BLaER1 (cell line): Measurements from ENCODE around the gene SERTAD1.

Experiments
- H3K27ac ChIP-seq: shearing (Covaris generic); formaldehyde crosslinking; 2 replicates; pipeline ENCODE4 v1.8.1; 2022
- H3K27me3 ChIP-seq: shearing (Covaris generic); formaldehyde crosslinking; 2 replicates; pipeline ENCODE4 v1.8.1; 2022
- H3K36me3 ChIP-seq: shearing (Covaris generic); formaldehyde crosslinking; 2 replicates; pipeline ENCODE4 v1.8.1; 2022
- H3K4me1 ChIP-seq: shearing (Covaris generic); formaldehyde crosslinking; 2 replicates; pipeline ENCODE4 v1.8.1; 2022
- H3K4me2 ChIP-seq: shearing (Covaris generic); formaldehyde crosslinking; 2 replicates; pipeline ENCODE4 v1.8.1; 2022
- H3K4me3 ChIP-seq: shearing (Covaris generic); formaldehyde crosslinking; 2 replicates; pipeline ENCODE4 v1.8.1; 2022
- H3K9ac ChIP-seq: shearing (Covaris generic); formaldehyde crosslinking; 2 replicates; pipeline ENCODE4 v1.8.1; 2022
- H3K9me3 ChIP-seq: shearing (Covaris generic); formaldehyde crosslinking; 2 replicates; pipeline ENCODE4 v1.8.1; 2022
- H4K20me1 ChIP-seq: shearing (Covaris generic); formaldehyde crosslinking; 2 replicates; pipeline ENCODE4 v1.8.1; 2022
- Cebpa-rat ChIP-seq: shearing (Covaris generic); IDR thresholded peaks from 2 replicates; pipeline ENCODE4 v1.8.1; 2022

Gene SERTAD1

DNA sequence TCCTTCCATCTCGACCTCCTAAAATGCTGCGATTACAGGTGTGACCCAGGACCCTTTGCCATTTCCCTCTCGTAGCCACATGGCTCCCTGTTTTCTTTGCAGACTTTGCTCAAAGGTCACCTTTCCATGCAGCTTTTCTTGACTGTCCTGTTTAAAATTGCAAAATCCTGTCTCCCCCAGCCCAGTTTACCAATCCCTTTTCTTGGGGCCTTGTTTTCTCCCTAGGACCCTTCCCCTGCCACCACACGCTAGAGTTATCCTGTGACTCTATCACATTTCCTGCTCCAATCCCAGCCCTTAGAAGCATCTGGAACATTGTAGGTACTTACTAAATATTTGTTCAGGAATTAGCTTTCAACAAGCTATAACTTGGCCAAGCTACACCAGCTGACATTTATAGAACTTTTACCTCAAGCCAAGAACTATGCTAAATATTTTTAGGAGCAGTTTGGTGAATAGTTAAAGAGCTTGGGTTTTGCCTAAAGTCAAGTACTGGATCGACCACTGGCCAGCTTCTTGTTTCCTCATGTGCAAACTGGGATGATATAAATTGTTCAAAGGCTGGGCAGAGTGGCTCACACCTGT lies 27.5 kb upstream of the SERTAD1 start:
- Histone ChIP-seq H3K4me3 (no peak overlapping the region), H3K4me2 (no peak overlapping the region), H3K9ac (no peak overlapping the region), H3K36me3 (0 out of 2 replicates have a peak, but pooled peaks cover under 1% of the 10 kb centered on the region), H3K9me3 (no peaks in the 10 kb centered on the region), H4K20me1 (no peaks in the 10 kb centered on the region), H3K4me1 (peaks cover 9% of the 10 kb centered on the region), H3K27ac (no peak overlapping the region), H3K27me3 (no peaks in the 10 kb centered on the region)
- TF ChIP-seq Cebpa-rat, result no peak

- Histone ChIP-seq H3K36me3 (peaks cover 9% of the 10 kb centered on the region; the same call in 1 of the 2 replicates), H3K4me1 (peaks cover 9% of the 10 kb centered on the region), H4K20me1 (no peaks in the 10 kb centered on the region), H3K27me3 (no peaks in the 10 kb centered on the region), H3K4me3 (no peak overlapping the region), H3K9me3 (no peaks in the 10 kb centered on the region), H3K4me2 (no peak overlapping the region), H3K27ac (no peak overlapping the region), H3K9ac (no peak overlapping the region)
- no peak for TF ChIP-seq Cebpa-rat
Observed at GRCh38 chr19:40452016-40452415, 26.2 kb upstream of the SERTAD1 start.

- no peaks in the 10 kb centered on the region for H4K20me1 ChIP-seq
- no peak for TF ChIP-seq Cebpa-rat
- peaks cover 9% of the 10 kb centered on the region for H3K4me1 ChIP-seq
- no peak overlapping the region for H3K4me3 ChIP-seq
- no peak overlapping the region for H3K4me2 ChIP-seq
- no peaks in the 10 kb centered on the region for H3K27me3 ChIP-seq
- peaks cover 9% of the 10 kb centered on the region; the same call in 1 of the 2 replicates for H3K36me3 ChIP-seq
- no peak overlapping the region for H3K27ac ChIP-seq
- no peaks in the 10 kb centered on the region for H3K9me3 ChIP-seq
- no peak overlapping the region for H3K9ac ChIP-seq
Observed at GRCh38 chr19:40450664-40451063, 24.9 kb upstream of the SERTAD1 start.

- Histone ChIP-seq H3K27ac (no peak overlapping the region), H3K9me3 (no peaks in the 10 kb centered on the region), H4K20me1 (no peaks in the 10 kb centered on the region), H3K4me3 (no peak overlapping the region), H3K36me3 (peaks cover 9% of the 10 kb centered on the region; the same call in 1 of the 2 replicates), H3K4me2 (no peak overlapping the region), H3K4me1 (peaks cover 13% of the 10 kb centered on the region), H3K9ac (no peak overlapping the region), H3K27me3 (no peaks in the 10 kb centered on the region)
- TF ChIP-seq Cebpa-rat, result no peak
Observed at GRCh38 chr19:40449506-40449905, 23.7 kb upstream of the SERTAD1 start.

DNA sequence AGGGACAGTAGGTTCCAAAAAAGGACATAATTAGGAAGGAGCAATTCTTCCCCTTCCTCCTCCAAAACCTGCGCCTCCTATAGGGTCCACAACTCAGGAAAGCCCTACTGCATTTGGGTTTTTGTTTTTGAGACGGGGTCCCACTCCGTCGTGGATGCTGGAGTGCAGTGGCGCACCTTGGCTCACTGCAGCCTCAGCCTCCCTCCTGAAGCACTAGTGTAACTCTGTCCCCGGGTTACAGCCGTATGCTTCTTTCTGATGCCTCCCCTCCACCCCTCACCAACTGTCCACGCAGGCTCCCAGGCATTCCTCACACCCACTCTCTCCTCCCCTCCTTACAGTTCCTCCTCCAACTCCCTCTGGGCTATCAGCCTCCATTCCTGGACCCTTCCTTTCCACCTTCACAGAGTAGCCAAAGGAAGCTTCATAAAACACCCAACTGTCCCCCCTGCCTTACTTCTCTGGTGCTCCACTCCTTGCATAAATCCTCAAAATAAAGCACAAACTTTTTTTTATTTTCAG lies 20.5 kb upstream of the SERTAD1 start:
- Histone ChIP-seq H3K27ac (no peak overlapping the region), H3K27me3 (no peaks in the 10 kb centered on the region), H3K4me2 (no peak overlapping the region), H4K20me1 (peaks cover 15% of the 10 kb centered on the region), H3K9me3 (no peaks in the 10 kb centered on the region), H3K4me3 (no peak overlapping the region), H3K4me1 (peaks cover 19% of the 10 kb centered on the region), H3K9ac (no peak overlapping the region), H3K36me3 (peaks cover 16% of the 10 kb centered on the region)
- no peak for TF ChIP-seq Cebpa-rat

GRCh38 chr19:40445780-40446262 lies 20.0 kb upstream of the SERTAD1 start:
- no peak overlapping the region for H3K9ac ChIP-seq
- peaks cover 20% of the 10 kb centered on the region for H4K20me1 ChIP-seq
- H3K27ac ChIP-seq, result no peak overlapping the region
- H3K4me1 ChIP-seq, result peaks cover 19% of the 10 kb centered on the region
- peaks cover 21% of the 10 kb centered on the region for H3K36me3 ChIP-seq
- TF ChIP-seq Cebpa-rat, result no peak
- H3K4me3 ChIP-seq, result no peak overlapping the region
- H3K9me3 ChIP-seq, result no peaks in the 10 kb centered on the region
- no peak overlapping the region for H3K4me2 ChIP-seq
- H3K27me3 ChIP-seq, result no peaks in the 10 kb centered on the region

GRCh38 chr19:40444825-40445312 lies 19.1 kb upstream of the SERTAD1 start:
- Histone ChIP-seq H3K4me3 (peak overlapping the region; percentile 84), H3K4me1 (peaks cover 19% of the 10 kb centered on the region), H3K9ac (peak overlapping the region; percentile 73), H3K4me2 (peak overlapping the region; percentile 96), H3K27me3 (no peaks in the 10 kb centered on the region), H4K20me1 (peaks cover 24% of the 10 kb centered on the region), H3K36me3 (peaks cover 31% of the 10 kb centered on the region), H3K9me3 (no peaks in the 10 kb centered on the region), H3K27ac (peak overlapping the region; percentile 14; the same call in 1 of the 2 replicates)
- no peak for TF ChIP-seq Cebpa-rat

DNA sequence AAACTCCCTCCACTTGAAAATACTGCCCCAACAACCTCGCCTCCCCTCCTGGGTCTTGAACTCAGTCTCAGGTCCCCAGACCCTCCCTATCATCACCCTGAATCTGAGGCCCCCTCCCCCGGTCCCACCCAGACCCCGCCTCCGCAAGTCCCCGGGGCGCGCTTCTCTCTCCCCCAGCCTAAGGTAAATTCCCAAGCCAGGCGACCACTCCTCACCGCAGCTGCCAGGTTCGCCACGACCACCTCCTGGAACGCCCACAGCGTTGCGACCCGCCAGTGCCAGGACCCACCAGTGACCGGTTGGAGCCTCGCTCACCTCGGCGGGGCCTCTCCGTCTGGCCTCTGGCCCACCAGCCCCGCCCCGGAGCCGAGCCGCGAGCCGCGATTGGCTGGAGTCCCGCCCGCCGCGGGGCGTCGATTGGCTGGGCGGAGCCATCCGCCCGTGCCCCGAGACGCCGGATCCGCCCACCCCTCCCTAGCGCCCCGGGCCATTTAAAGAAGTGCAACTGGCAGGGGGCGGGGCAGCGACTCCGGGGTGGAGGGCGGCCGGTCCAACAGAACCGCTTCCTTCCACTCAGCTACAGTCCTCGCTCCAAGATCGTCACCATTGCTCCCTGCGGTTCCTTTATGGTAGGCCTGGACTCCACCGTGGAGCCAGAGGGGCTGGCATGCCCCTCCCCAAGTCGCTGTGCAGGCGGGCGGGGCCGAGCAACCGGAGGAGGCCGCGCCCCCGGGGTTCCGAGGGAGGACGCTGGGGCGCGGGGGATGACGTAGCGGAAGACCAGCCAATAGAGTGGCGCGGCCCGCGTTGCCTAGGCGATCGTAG lies 18.4 kb upstream of the SERTAD1 start, which contains the start of gene SERTAD3:
SERTAD3 (minus strand) TSS at position 336 of the 825 bp plus-strand sequence. CDS start 2,255 bp downstream, outside the sequence.
- H4K20me1 ChIP-seq, result peaks cover 24% of the 10 kb centered on the region
- H3K27me3 ChIP-seq, result no peaks in the 10 kb centered on the region
- no peaks in the 10 kb centered on the region for H3K9me3 ChIP-seq
- peak within 1 kb of the TSS; percentile 90 for H3K9ac ChIP-seq
- peak within 1 kb of the TSS; percentile 89 for H3K27ac ChIP-seq
- peaks cover 19% of the 10 kb centered on the region for H3K4me1 ChIP-seq
- H3K36me3 ChIP-seq, result peaks cover 32% of the 10 kb centered on the region
- TF ChIP-seq Cebpa-rat, result no peak
- H3K4me2 ChIP-seq, result peak within 1 kb of the TSS; percentile 96
- H3K4me3 ChIP-seq, result peak within 1 kb of the TSS; percentile 84

DNA sequence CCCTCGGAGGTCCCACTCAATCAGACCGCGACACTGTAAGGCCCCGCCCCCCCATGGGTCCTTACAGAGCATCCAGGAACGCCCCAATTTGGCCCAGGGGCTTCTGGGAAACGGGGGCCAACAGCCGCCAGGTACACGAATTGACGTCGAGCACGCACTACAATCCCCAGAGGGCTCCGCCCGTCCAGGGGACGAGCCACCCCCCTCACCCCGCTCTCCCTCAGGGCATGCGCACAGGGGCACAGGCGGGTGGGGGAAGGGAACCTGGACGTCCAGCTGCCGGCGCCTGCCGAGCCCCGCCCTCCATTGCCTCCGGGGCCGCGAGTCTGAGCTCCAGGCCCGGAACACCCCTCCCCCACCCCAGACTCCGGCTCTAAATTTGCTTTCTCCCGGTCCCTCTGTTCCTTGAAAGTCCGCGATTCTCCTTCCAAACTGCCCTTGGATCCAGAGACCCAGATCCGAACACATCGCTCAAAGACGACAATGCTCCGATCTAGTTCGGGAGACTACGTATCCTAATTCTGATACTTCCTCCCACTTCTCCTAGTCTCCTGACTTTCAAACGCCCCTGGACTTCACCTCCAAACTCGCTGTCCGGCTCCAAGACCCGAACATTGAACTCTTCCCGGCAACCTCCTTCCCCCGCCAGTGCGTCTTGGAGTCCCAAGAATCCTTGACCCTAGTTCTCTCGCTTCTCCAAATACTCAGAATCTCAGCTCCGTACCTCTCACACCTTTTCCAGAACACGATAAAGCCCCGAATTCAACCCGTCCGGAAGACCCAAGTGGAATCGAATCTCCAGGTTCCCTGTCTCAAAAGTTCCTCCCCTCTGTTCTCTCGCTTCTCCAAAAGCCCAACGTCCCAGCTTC lies 17.6 kb upstream of the SERTAD1 start:
- Histone ChIP-seq H3K27ac (peak overlapping the region; percentile 89), H3K4me3 (peak overlapping the region; percentile 84), H3K9ac (peak overlapping the region; percentile 90), H3K9me3 (no peaks in the 10 kb centered on the region), H3K4me2 (peak overlapping the region; percentile 96), H3K36me3 (peaks cover 32% of the 10 kb centered on the region), H3K27me3 (no peaks in the 10 kb centered on the region), H3K4me1 (peaks cover 19% of the 10 kb centered on the region), H4K20me1 (peaks cover 24% of the 10 kb centered on the region)
- no peak for TF ChIP-seq Cebpa-rat
